ENCODE measurements around the gene TMEM52. TPM values are rescaled to one million over a fixed set of nuclear protein-coding genes. Genes with fewer than 3 reads are reported as not detected.

The TMEM52 gene
- total RNA-seq, 3 donors from 2014 or later (not counting 1 experiment from before 2014, with no cell fraction given) = 0.41 TPM; not detected in 2

- H3K4me3 ChIP-seq (ENCODE audit: low read length) = no peak overlapping the region
- H3K9me3 Mint-ChIP-seq = no peaks in the 10 kb centered on the region
- intact Hi-C loops (cut with micrococcal nuclease) = no loop called here
- peaks cover 0 to 4% of the 10 kb centered on the region in 2 donors for H3K27me3 Mint-ChIP-seq (ENCODE audit: low read depth in 2 of 2)
- H3K27me3 ChIP-seq (ENCODE audit: control insufficient read depth, insufficient read depth, low read length) = no peaks in the 10 kb centered on the region
- H3K9me3 ChIP-seq (ENCODE audit: control insufficient read depth, insufficient read depth, low read length) = no peaks in the 10 kb centered on the region
- DNase-seq (no peak), ATAC-seq (no peak)
- peaks cover 16% of the 10 kb centered on the region for H3K4me1 ChIP-seq (ENCODE audit: control insufficient read depth, insufficient read depth, low read length)
- H3K27ac Mint-ChIP-seq = no peak overlapping the region
- no peak overlapping the region for H3K4me3 Mint-ChIP-seq
- no peak overlapping the region for H3K27ac ChIP-seq (ENCODE audit: low read length)
- no peak for TF ChIP-seq CTCF (IDR thresholded peaks at IDR 0.05)
- 58% methylated on average over 13 of the region's 13 CpGs for WGBS (ENCODE audit: insufficient coverage)
- H3K4me1 Mint-ChIP-seq = peaks cover 7% of the 10 kb centered on the region in 2 donors
- H3K36me3 ChIP-seq (ENCODE audit: control insufficient read depth, insufficient read depth, low read length) = no peaks in the 10 kb centered on the region
- no peaks in the 10 kb centered on the region for H3K36me3 Mint-ChIP-seq
These were observed 17.3 kb downstream of the TMEM52 start for GRCh38 chr1:1901641-1902294.

GRCh38 chr1:1900883-1901640, 18.0 kb downstream of the TMEM52 start:
- Histone ChIP-seq H3K4me1 (ENCODE audit: control insufficient read depth, insufficient read depth, low read length) (peaks cover 10% of the 10 kb centered on the region), H3K36me3 (ENCODE audit: control insufficient read depth, insufficient read depth, low read length) (no peaks in the 10 kb centered on the region), H3K27ac (ENCODE audit: low read length) (no peak overlapping the region), H3K27me3 (ENCODE audit: control insufficient read depth, insufficient read depth, low read length) (no peaks in the 10 kb centered on the region), H3K4me3 (ENCODE audit: low read length) (no peak overlapping the region), H3K9me3 (ENCODE audit: control insufficient read depth, insufficient read depth, low read length) (no peaks in the 10 kb centered on the region)
- peaks cover 2% of the 10 kb centered on the region in 2 donors for H3K4me1 Mint-ChIP-seq
- DNase-seq (no peak), ATAC-seq (no peak)
- H3K36me3 Mint-ChIP-seq = no peaks in the 10 kb centered on the region
- no peak overlapping the region for H3K27ac Mint-ChIP-seq
- peaks cover 0 to 4% of the 10 kb centered on the region in 2 donors for H3K27me3 Mint-ChIP-seq (ENCODE audit: low read depth in 2 of 2)
- intact Hi-C loops (cut with micrococcal nuclease) = no loop called here
- no peak for TF ChIP-seq CTCF (IDR thresholded peaks at IDR 0.05)
- H3K9me3 Mint-ChIP-seq = no peaks in the 10 kb centered on the region
- WGBS (ENCODE audit: insufficient coverage) = 76% methylated on average over 12 of the region's 14 CpGs
- no peak overlapping the region for H3K4me3 Mint-ChIP-seq

- ATAC-seq = no peak
- 46% methylated on average over 9 of the region's 9 CpGs for WGBS (ENCODE audit: insufficient coverage)
- Mint-ChIP-seq H3K27me3 (ENCODE audit: low read depth in 2 of 2) (peaks cover 0 to 4% of the 10 kb centered on the region in 2 donors), H3K9me3 (no peaks in the 10 kb centered on the region), H3K36me3 (no peaks in the 10 kb centered on the region), H3K27ac (no peak overlapping the region), H3K4me3 (no peak overlapping the region), H3K4me1 (peaks cover 2 to 3% of the 10 kb centered on the region in 2 donors)
- Histone ChIP-seq H3K36me3 (ENCODE audit: control insufficient read depth, insufficient read depth, low read length) (no peaks in the 10 kb centered on the region), H3K27me3 (ENCODE audit: control insufficient read depth, insufficient read depth, low read length) (no peaks in the 10 kb centered on the region), H3K9me3 (ENCODE audit: control insufficient read depth, insufficient read depth, low read length) (no peaks in the 10 kb centered on the region), H3K27ac (ENCODE audit: low read length) (no peak overlapping the region), H3K4me1 (ENCODE audit: control insufficient read depth, insufficient read depth, low read length) (peaks cover 14% of the 10 kb centered on the region), H3K4me3 (ENCODE audit: low read length) (no peak overlapping the region)
- intact Hi-C loops (cut with micrococcal nuclease) = no loop called here
- DNase-seq = no peak
- TF ChIP-seq CTCF (IDR thresholded peaks at IDR 0.05) = no peak
These were observed 19.1 kb downstream of the TMEM52 start for GRCh38 chr1:1899967-1900327.

Data from natural killer cell (primary cell).